Activated CD4-positive, alpha-beta T cell treated with anti-CD3 and anti-CD28 coated beads for 48 hours (primary cell): Measurements from ENCODE around the gene CD244.

Experiments
- DNase-seq: peaks from one replicate; pipeline ENCODE4 v3.0.0-alpha.2; 2020

CD244 gene

GRCh38 chr1:160844447-160845232 is 18.0 kb downstream of the CD244 start:
- no peak for DNase-seq

GRCh38 chr1:160841079-160841478 is 21.6 kb downstream of the CD244 start:
- DNase-seq, result no peak

GRCh38 chr1:160839746-160840145 is 22.9 kb downstream of the CD244 start:
- DNase-seq, result no peak

GRCh38 chr1:160838888-160839287 is 23.8 kb downstream of the CD244 start:
- DNase-seq, result no peak

- DNase-seq, result peak; percentile 81
These were observed 25.0 kb downstream of the CD244 start for GRCh38 chr1:160837558-160838205.

GRCh38 chr1:160836981-160837557 is 25.6 kb downstream of the CD244 start:
- DNase-seq, result no peak

GRCh38 chr1:160836561-160836960 is 26.1 kb downstream of the CD244 start:
- DNase-seq, result no peak

GRCh38 chr1:160835751-160836150 is 26.9 kb downstream of the CD244 start:
- DNase-seq, result no peak

- peak; percentile 43 for DNase-seq
These were observed 27.6 kb downstream of the CD244 start for GRCh38 chr1:160834945-160835565.

- peak; percentile 87 for DNase-seq
These were observed 32.1 kb downstream of the CD244 start for GRCh38 chr1:160830321-160831153.

GRCh38 chr1:160829766-160830165 is 32.9 kb downstream of the CD244 start:
- no peak for DNase-seq

- no peak for DNase-seq
These were observed 35.3 kb downstream of the CD244 start for GRCh38 chr1:160827418-160827817.

- DNase-seq, result no peak
These were observed 36.1 kb downstream of the CD244 start for GRCh38 chr1:160826546-160826945.

GRCh38 chr1:160823296-160823695 is 39.4 kb downstream of the CD244 start:
- no peak for DNase-seq

- no peak for DNase-seq
These were observed 41.1 kb downstream of the CD244 start for GRCh38 chr1:160821627-160822026.

GRCh38 chr1:160819186-160819585 is 43.5 kb downstream of the CD244 start:
- no peak for DNase-seq

- DNase-seq, result no peak
These were observed 44.3 kb downstream of the CD244 start for GRCh38 chr1:160818207-160818937.

- DNase-seq, result no peak
These were observed 47.8 kb downstream of the CD244 start for GRCh38 chr1:160814856-160815255.

- DNase-seq, result no peak
These were observed 48.4 kb downstream of the CD244 start for GRCh38 chr1:160814316-160814715.

- peak; percentile 21 for DNase-seq
These were observed 49.5 kb downstream of the CD244 start for GRCh38 chr1:160813215-160813614.

GRCh38 chr1:160811147-160811546 is 51.5 kb downstream of the CD244 start:
- DNase-seq, result no peak

- no peak for DNase-seq
These were observed 52.2 kb downstream of the CD244 start for GRCh38 chr1:160810486-160810885.
